H9 (cell line): ENCODE data around the gene HOXA1. TPM values are rescaled to one million over a fixed set of nuclear protein-coding genes. Genes with fewer than 3 reads are reported as not detected.

ENCODE experiments used
- DNase-seq: peaks from one replicate; pipeline ENCODE4 v3.0.0-alpha.2; 2017
- H2AFZ ChIP-seq: one replicate; pipeline ENCODE4 v1.6.1; 2013; ENCODE audit warnings: mild to moderate bottlenecking, low read length, control low read depth, moderate library complexity
- H2AK5ac ChIP-seq: 2 replicates; pipeline ENCODE4 v1.6.1; 2013; ENCODE audit warnings: low read length, control low read depth, mixed read lengths; ENCODE audit not compliant: insufficient read length
- H2BK120ac ChIP-seq: one replicate; pipeline ENCODE4 v1.6.1; 2013; ENCODE audit warnings: low read depth, mild to moderate bottlenecking, low read length, control low read depth, inconsistent platforms; ENCODE audit not compliant: poor library complexity, severe bottlenecking
- H2BK12ac ChIP-seq: 2 replicates; pipeline ENCODE4 v1.6.1; 2013; ENCODE audit warnings: low read length, control low read depth, mixed read lengths, low read depth; ENCODE audit not compliant: insufficient read length
- H2BK15ac ChIP-seq: 2 replicates; pipeline ENCODE4 v1.6.1; 2013; ENCODE audit warnings: low read depth, low read length, control low read depth
- H2BK20ac ChIP-seq: one replicate; pipeline ENCODE4 v1.6.1; 2013; ENCODE audit warnings: low read depth, mild to moderate bottlenecking, low read length, control low read depth, inconsistent platforms; ENCODE audit not compliant: poor library complexity, severe bottlenecking
- H2BK5ac ChIP-seq: 2 replicates; pipeline ENCODE4 v1.6.1; 2013; ENCODE audit warnings: low read length, control low read depth, mixed read lengths; ENCODE audit not compliant: insufficient read length
- H3K14ac ChIP-seq: 2 replicates; pipeline ENCODE4 v1.6.1; 2013; ENCODE audit warnings: low read length, control low read depth; ENCODE audit not compliant: insufficient read depth
- H3K18ac ChIP-seq: 2 replicates; pipeline ENCODE4 v1.6.1; 2013; ENCODE audit warnings: low read depth, mild to moderate bottlenecking, mixed read lengths, low read length, control low read depth; ENCODE audit not compliant: insufficient read length
- H3K23ac ChIP-seq: 2 replicates; pipeline ENCODE4 v1.6.1; 2013; ENCODE audit warnings: low read length, control low read depth, mixed read lengths, low read depth; ENCODE audit not compliant: insufficient read length
- H3K23me2 ChIP-seq: 2 replicates; pipeline ENCODE4 v1.6.1; 2013; ENCODE audit warnings: low read depth, mild to moderate bottlenecking, mixed read lengths, low read length, control low read depth; ENCODE audit not compliant: insufficient read length, poor library complexity, severe bottlenecking
- H3K27ac ChIP-seq: 2 replicates; pipeline ENCODE4 v1.5.1; 2013; ENCODE audit warnings: low read length, control low read depth, mixed read lengths, low read depth; ENCODE audit not compliant: insufficient read length
- H3K27me3 ChIP-seq: 2 replicates; pipeline ENCODE4 v1.6.1; 2013; ENCODE audit warnings: low read length, control low read depth, inconsistent platforms; ENCODE audit not compliant: insufficient read depth
- H3K4ac ChIP-seq: 2 replicates; pipeline ENCODE4 v1.6.1; 2013; ENCODE audit warnings: low read depth, mild to moderate bottlenecking, control low read depth, inconsistent platforms, low read length, moderate library complexity
- H3K4me1 ChIP-seq: 2 replicates; pipeline ENCODE4 v1.6.1; 2013; ENCODE audit warnings: low read length, control low read depth, inconsistent platforms; ENCODE audit not compliant: insufficient read depth
- H3K4me2 ChIP-seq: 2 replicates; pipeline ENCODE4 v1.6.1; 2013; ENCODE audit warnings: low read length, control low read depth, mixed read lengths; ENCODE audit not compliant: insufficient read length, insufficient read depth
- H3K56ac ChIP-seq: 2 replicates; pipeline ENCODE4 v1.6.1; 2013; ENCODE audit warnings: low read depth, mild to moderate bottlenecking, mixed read lengths, low read length, control low read depth; ENCODE audit not compliant: insufficient read length
- H3K79me1 ChIP-seq: 2 replicates; pipeline ENCODE4 v1.6.1; 2013; ENCODE audit warnings: low read depth, mild to moderate bottlenecking, moderate library complexity, low read length, control low read depth, inconsistent platforms; ENCODE audit not compliant: insufficient read depth, poor library complexity, severe bottlenecking
- H3K79me2 ChIP-seq: 2 replicates; pipeline ENCODE4 v1.6.1; 2013; ENCODE audit warnings: low read length, control low read depth, inconsistent platforms; ENCODE audit not compliant: insufficient read depth
- H3K9ac ChIP-seq: 2 replicates; pipeline ENCODE4 v1.6.1; 2013; ENCODE audit warnings: low read length, control low read depth, mixed read lengths; ENCODE audit not compliant: insufficient read length; ENCODE audit errors: extremely low read depth
- H3K9me3 ChIP-seq: one replicate; pipeline ENCODE4 v1.6.1; 2013; ENCODE audit warnings: low read depth, low read length, inconsistent platforms; ENCODE audit not compliant: control insufficient read depth
- H3T11ph ChIP-seq: one replicate; pipeline ENCODE4 v1.6.1; 2013; ENCODE audit warnings: mild to moderate bottlenecking, low read length, control low read depth, inconsistent platforms
- H4K20me1 ChIP-seq: one replicate; pipeline ENCODE4 v1.6.1; 2013; ENCODE audit not compliant: control insufficient read depth, insufficient read length, insufficient read depth
- H4K5ac ChIP-seq: 2 replicates; pipeline ENCODE4 v1.6.1; 2013; ENCODE audit warnings: low read depth, mild to moderate bottlenecking, mixed read lengths, low read length, control low read depth; ENCODE audit not compliant: insufficient read length
- H4K8ac ChIP-seq: replicated peaks from 2 replicates; pipeline ENCODE4 v1.6.1; 2013; ENCODE audit warnings: low read length, control low read depth, mixed read lengths, low read depth; ENCODE audit not compliant: insufficient read length
- H4K91ac ChIP-seq: 2 replicates; pipeline ENCODE4 v1.6.1; 2013; ENCODE audit warnings: low read depth, mild to moderate bottlenecking, moderate library complexity, mixed read lengths, low read length, control low read depth; ENCODE audit not compliant: insufficient read length
- H3K27ac Mint-ChIP-seq, 3 experiments: 2 replicates in 2 of 3; 3 replicates in 1 of 3; pipeline ENCODE4 v1.8.0; 2020 to 2021; ENCODE audit warnings: mixed read lengths in 3 of 3, mild to moderate bottlenecking in 1 of 3, moderate library complexity in 1 of 3
- H3K27me3 Mint-ChIP-seq: 2 replicates; pipeline ENCODE4 v1.8.0; 2021; ENCODE audit warnings: low read depth, mild to moderate bottlenecking, moderate library complexity, mixed read lengths
- H3K36me3 Mint-ChIP-seq, 3 experiments: 2 replicates in 2 of 3; 3 replicates in 1 of 3; pipeline ENCODE4 v1.8.0; 2020 to 2021; ENCODE audit warnings: low read depth in 3 of 3, mixed read lengths in 3 of 3; ENCODE audit not compliant: insufficient read depth in 1 of 3
- H3K4me1 Mint-ChIP-seq, 2 experiments: 2 replicates each; pipeline ENCODE4 v1.8.0; 2020; ENCODE audit warnings: mixed read lengths in 2 of 2
- H3K4me3 Mint-ChIP-seq, 2 experiments: 2 replicates in 1 of 2; 3 replicates in 1 of 2; pipeline ENCODE4 v1.8.0; 2020 to 2021; ENCODE audit warnings: mild to moderate bottlenecking in 2 of 2, mixed read lengths in 2 of 2, moderate library complexity in 1 of 2
- H3K9me3 Mint-ChIP-seq, 2 experiments: 2 replicates in 1 of 2; 3 replicates in 1 of 2; pipeline ENCODE4 v1.8.0; 2020; ENCODE audit warnings: mild to moderate bottlenecking in 2 of 2, mixed read lengths in 2 of 2, moderate library complexity in 1 of 2
- WGBS: extraction: QIAGEN DNeasy Blood & Tissue Kit; methylation state at CpG from one replicate; pipeline ENCODE4 v1.1.7; 2013; ENCODE audit warnings: missing lambda C conversion rate, low lambda C conversion rate, mixed read lengths; ENCODE audit not compliant: insufficient read length; ENCODE audit errors: extremely low coverage; 5-methylcytosine and 5-hydroxymethylcytosine counted together
- total RNA-seq: library from RNA; stranded (reverse); gene quantifications from 2 replicates; pipeline ENCODE4 v1.2.1, GENCODE V29; 2021
- TF ChIP-seq, protein P1 (sequence below): fragments of 200-600 bp; sonication (generic); conservative IDR thresholded peaks from 3 replicates; pipeline ENCODE4 v1.8.0; 2021; ENCODE audit warnings: antibody characterized with exemption, mild to moderate bottlenecking

Gene HOXA1
- total RNA-seq, 1 experiment from 2014 or later, result not detected

- H4K91ac ChIP-seq, result no peak overlapping the region
- no peak overlapping the region for H2AFZ ChIP-seq
- Mint-ChIP-seq H3K4me1 (peaks cover 8% of the 10 kb centered on the region in 2 experiments), H3K9me3 (peaks cover 0 to 2% of the 10 kb centered on the region in 2 experiments; a peak in 1 of 5 replicates), H3K36me3 (no peaks in the 10 kb centered on the region), H3K27me3 (peaks cover 27% of the 10 kb centered on the region), H3K4me3 (no peak overlapping the region), H3K27ac (no peak overlapping the region)
- no peaks in the 10 kb centered on the region for H3K9me3 ChIP-seq
- H3K4me2 ChIP-seq, result no peak overlapping the region
- H3K79me2 ChIP-seq, result no peaks in the 10 kb centered on the region
- no peak overlapping the region for H3K4ac ChIP-seq
- H3K14ac ChIP-seq, result no peak overlapping the region
- H4K5ac ChIP-seq, result no peak overlapping the region
- H3K4me1 ChIP-seq, result no peaks in the 10 kb centered on the region
- H2BK12ac ChIP-seq, result no peak overlapping the region
- H3K56ac ChIP-seq, result no peak overlapping the region
- H2BK5ac ChIP-seq, result no peak overlapping the region
- no peak overlapping the region for H3K9ac ChIP-seq
- no peak overlapping the region for H3K27ac ChIP-seq
- no peak overlapping the region for H2BK15ac ChIP-seq
- no peak overlapping the region for H2AK5ac ChIP-seq
- H3K18ac ChIP-seq, result no peak overlapping the region
- no peak overlapping the region for H2BK20ac ChIP-seq
- WGBS, result no CpG with 5 or more reads among the region's 4 CpGs
- no peaks in the 10 kb centered on the region for H3K23me2 ChIP-seq
- no peak overlapping the region for H3T11ph ChIP-seq
- H3K23ac ChIP-seq, result no peak overlapping the region
- no peaks in the 10 kb centered on the region for H3K79me1 ChIP-seq
- H2BK120ac ChIP-seq, result no peak overlapping the region
- TF ChIP-seq, protein P1, sequence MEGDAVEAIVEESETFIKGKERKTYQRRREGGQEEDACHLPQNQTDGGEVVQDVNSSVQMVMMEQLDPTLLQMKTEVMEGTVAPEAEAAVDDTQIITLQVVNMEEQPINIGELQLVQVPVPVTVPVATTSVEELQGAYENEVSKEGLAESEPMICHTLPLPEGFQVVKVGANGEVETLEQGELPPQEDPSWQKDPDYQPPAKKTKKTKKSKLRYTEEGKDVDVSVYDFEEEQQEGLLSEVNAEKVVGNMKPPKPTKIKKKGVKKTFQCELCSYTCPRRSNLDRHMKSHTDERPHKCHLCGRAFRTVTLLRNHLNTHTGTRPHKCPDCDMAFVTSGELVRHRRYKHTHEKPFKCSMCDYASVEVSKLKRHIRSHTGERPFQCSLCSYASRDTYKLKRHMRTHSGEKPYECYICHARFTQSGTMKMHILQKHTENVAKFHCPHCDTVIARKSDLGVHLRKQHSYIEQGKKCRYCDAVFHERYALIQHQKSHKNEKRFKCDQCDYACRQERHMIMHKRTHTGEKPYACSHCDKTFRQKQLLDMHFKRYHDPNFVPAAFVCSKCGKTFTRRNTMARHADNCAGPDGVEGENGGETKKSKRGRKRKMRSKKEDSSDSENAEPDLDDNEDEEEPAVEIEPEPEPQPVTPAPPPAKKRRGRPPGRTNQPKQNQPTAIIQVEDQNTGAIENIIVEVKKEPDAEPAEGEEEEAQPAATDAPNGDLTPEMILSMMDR, result no peak
- no peak for DNase-seq
- H4K20me1 ChIP-seq, result no peaks in the 10 kb centered on the region
- H3K27me3 ChIP-seq, result no peaks in the 10 kb centered on the region; the same call in 1 of the 2 replicates
- no peak overlapping the region for H4K8ac ChIP-seq
Measured at GRCh38 chr7:27080844-27081436, 14.9 kb downstream of the HOXA1 start.
